HepG2 (cell line): Measurements from ENCODE around the gene C19orf18. TPM values are rescaled to one million over a fixed set of nuclear protein-coding genes. Genes with fewer than 3 reads are reported as not detected.

Source experiments
- ATAC-seq: fragments of 200-7000 bp; cut with Tn5 transposase; 3 replicates; pipeline ENCODE4 v1.9.1; 2020; ENCODE audit warnings: mild to moderate bottlenecking, moderate library complexity
- BruUV-seq: library from RNA; stranded (reverse); fragments of 400-500 nt; replicated peaks from 2 replicates; lab custom pipeline; 2021; lab: Mats Ljungman, UMichigan
- CTCF ChIA-PET: fragments of 300-600 bp; formaldehyde crosslinking; extraction: SDS; loops from one replicate; lab custom pipeline; 2021; ENCODE audit warnings: low total read pairs, inconsistent platforms, low intra/inter-chr PET ratio; lab: Yijun Ruan, JAX
- POLR2A ChIA-PET: fragments of 350-600 bp; sonication (Branson Sonifier 250); formaldehyde crosslinking; loops from one replicate; lab custom pipeline; 2020; ENCODE audit warnings: antibody characterized with exemption, inconsistent platforms; lab: Yijun Ruan, JAX
- DNase-seq: peaks from one replicate; pipeline ENCODE4 v3.0.0-alpha.2; 2015; ENCODE audit warnings: low spot score
- FAIRE-seq: peaks from 3 replicates; lab custom pipeline; 2011; peaks lifted over from hg19 to GRCh38; lab: Jason Lieb, UNC
- H2AFZ ChIP-seq: one replicate; pipeline ENCODE4 v1.6.1; 2011; ENCODE audit warnings: low read length, inconsistent platforms
- H3K27ac ChIP-seq: fragments of 300-600 bp; 3 replicates; pipeline ENCODE4 v1.8.0; 2011; ENCODE audit warnings: mixed run types, mild to moderate bottlenecking, mixed read lengths, low read length, inconsistent platforms; ENCODE audit not compliant: insufficient read depth; ENCODE audit errors: extremely low read length
- H3K27me3 ChIP-seq, 2 experiments: fragments of 200-600 bp in 1 of 2; 2 replicates in 1 of 2; 3 replicates in 1 of 2; pipeline versions ENCODE4 v1.6.0 to v1.8.0; 2011; ENCODE audit warnings: low read length in 2 of 2, mild to moderate bottlenecking in 2 of 2, moderate library complexity in 2 of 2, inconsistent platforms in 1 of 2; ENCODE audit not compliant: insufficient read depth in 2 of 2, control insufficient read depth in 1 of 2
- H3K36me3 ChIP-seq, 2 experiments: fragments of 200-600 bp in 1 of 2; replicated peaks in 1 of 2; 2 replicates in 1 of 2; 3 replicates in 1 of 2; pipeline versions ENCODE4 v1.5.1 to v1.8.0; 2011; ENCODE audit warnings: low read length in 2 of 2, inconsistent platforms in 1 of 2; ENCODE audit not compliant: insufficient read depth in 2 of 2, control insufficient read depth in 1 of 2
- H3K4me1 ChIP-seq: 2 replicates; pipeline ENCODE4 v1.5.1; 2012; ENCODE audit warnings: low read length, inconsistent platforms; ENCODE audit not compliant: insufficient read depth
- H3K4me2 ChIP-seq: 2 replicates; pipeline ENCODE4 v1.6.0; 2011; ENCODE audit warnings: low read depth, low read length, inconsistent platforms
- H3K4me3 ChIP-seq, 3 experiments: fragments of 200-600 bp in 1 of 3; sonication (generic), shearing (Covaris generic) in 1 of 3; replicated peaks in 1 of 3; 2 replicates each; pipeline ENCODE4 v1.5.1; 2011 to 2016; ENCODE audit warnings: low read length in 3 of 3, inconsistent platforms in 2 of 3, low read depth in 2 of 3, mild to moderate bottlenecking in 2 of 3, control low read depth in 1 of 3, mixed read lengths in 1 of 3; ENCODE audit not compliant: insufficient read depth in 1 of 3
- H3K79me2 ChIP-seq: one replicate; pipeline ENCODE4 v1.6.1; 2011; ENCODE audit warnings: low read length, inconsistent platforms; ENCODE audit not compliant: insufficient read depth
- H3K9ac ChIP-seq: 2 replicates; pipeline ENCODE4 v1.6.0; 2011; ENCODE audit warnings: mild to moderate bottlenecking, low read depth, low read length, inconsistent platforms; ENCODE audit not compliant: insufficient read depth
- H3K9me3 ChIP-seq: 2 replicates; pipeline ENCODE4 v1.5.1; 2012; ENCODE audit warnings: mild to moderate bottlenecking, low read length
- H4K20me1 ChIP-seq: 2 replicates; pipeline ENCODE4 v1.6.0; 2011; ENCODE audit warnings: inconsistent platforms, mild to moderate bottlenecking, low read length, moderate library complexity; ENCODE audit not compliant: insufficient read depth
- HNRNPLL ChIP-seq: fragments of 200-400 bp; formaldehyde crosslinking; IDR thresholded peaks from 2 replicates; pipeline ENCODE4 v1.6.1; 2017; ENCODE audit warnings: mild to moderate bottlenecking, low read depth, low read length; ENCODE audit not compliant: poor library complexity, severe bottlenecking
- REST ChIP-seq, 2 experiments: IDR thresholded peaks; 2 replicates each; pipeline ENCODE4 v1.6.1; 2011 to 2012; ENCODE audit warnings: low read length in 2 of 2, borderline replicate concordance in 1 of 2, low read depth in 1 of 2, mild to moderate bottlenecking in 1 of 2, moderate library complexity in 1 of 2
- RFXAP ChIP-seq: sonication (generic); formaldehyde crosslinking; IDR thresholded peaks from 2 replicates; pipeline ENCODE4 v1.4.0; 2020; ENCODE audit warnings: missing genetic modification reagents, borderline replicate concordance
- ZSCAN25 ChIP-seq: sonication (generic); formaldehyde crosslinking; IDR thresholded peaks from 2 replicates; pipeline ENCODE4 v1.8.0; 2022; ENCODE audit warnings: mild to moderate bottlenecking, missing genetic modification reagents
- WGBS: methylation state at CpG from one replicate; pipeline ENCODE4 v1.1.6; 2017; ENCODE audit warnings: low lambda C conversion rate; 5-methylcytosine and 5-hydroxymethylcytosine counted together
- in situ Hi-C: cut with HindIII; loops from 2 replicates; pipeline ENCODE4 v1.10.0; 2017; ENCODE audit warnings: low pct_unique_long_range_greater_than_20kb; ENCODE audit not compliant: extremely low pct_ligation_motif_present
- intact Hi-C: fragments of 100-400 bp; cut with micrococcal nuclease; formaldehyde crosslinking; loops from one replicate; pipeline ENCODE4 v1.10.0; 2022; ENCODE audit not compliant: unreplicated experiment
- polyA plus RNA-seq, 8 experiments: library from polyadenylated mRNA; depleted of rRNA in 3 of 8; stranded (reverse) in 7 of 8; unstranded in 1 of 8; fragments of >200 nt; fragmentation: Illumina TruSeq in 4 of 8; extraction: Trizol in 4 of 8; gene quantifications; 2 replicates each; pipeline versions ENCODE4 v1.2.1 to v1.2.3, GENCODE V29; 2011 to 2016; ENCODE audit warnings: low read depth in 4 of 8, missing spikeins in 1 of 8, mixed read lengths in 1 of 8; ENCODE audit not compliant: insufficient read depth in 1 of 8
- total RNA-seq, 5 experiments: library from RNA; depleted of rRNA; stranded (reverse); fragments of >200 nt; fragmentation: Illumina TruSeq; extraction: Trizol; gene quantifications; 2 replicates each; pipeline ENCODE4 v1.2.3, GENCODE V29; 2016; ENCODE audit warnings: low read depth in 1 of 5
- TF ChIP-seq, protein P1 (sequence below): sonication (generic); formaldehyde crosslinking; conservative IDR thresholded peaks from 2 replicates; pipeline ENCODE4 v1.4.0; 2020; ENCODE audit warnings: missing genetic modification reagents

Gene C19orf18
- total and polyA plus RNA-seq, 2 of the 13 experiments (the other 11 are each of a cell fraction or from before 2014, with no cell fraction given): 0.38 to 0.55 TPM

DNA sequence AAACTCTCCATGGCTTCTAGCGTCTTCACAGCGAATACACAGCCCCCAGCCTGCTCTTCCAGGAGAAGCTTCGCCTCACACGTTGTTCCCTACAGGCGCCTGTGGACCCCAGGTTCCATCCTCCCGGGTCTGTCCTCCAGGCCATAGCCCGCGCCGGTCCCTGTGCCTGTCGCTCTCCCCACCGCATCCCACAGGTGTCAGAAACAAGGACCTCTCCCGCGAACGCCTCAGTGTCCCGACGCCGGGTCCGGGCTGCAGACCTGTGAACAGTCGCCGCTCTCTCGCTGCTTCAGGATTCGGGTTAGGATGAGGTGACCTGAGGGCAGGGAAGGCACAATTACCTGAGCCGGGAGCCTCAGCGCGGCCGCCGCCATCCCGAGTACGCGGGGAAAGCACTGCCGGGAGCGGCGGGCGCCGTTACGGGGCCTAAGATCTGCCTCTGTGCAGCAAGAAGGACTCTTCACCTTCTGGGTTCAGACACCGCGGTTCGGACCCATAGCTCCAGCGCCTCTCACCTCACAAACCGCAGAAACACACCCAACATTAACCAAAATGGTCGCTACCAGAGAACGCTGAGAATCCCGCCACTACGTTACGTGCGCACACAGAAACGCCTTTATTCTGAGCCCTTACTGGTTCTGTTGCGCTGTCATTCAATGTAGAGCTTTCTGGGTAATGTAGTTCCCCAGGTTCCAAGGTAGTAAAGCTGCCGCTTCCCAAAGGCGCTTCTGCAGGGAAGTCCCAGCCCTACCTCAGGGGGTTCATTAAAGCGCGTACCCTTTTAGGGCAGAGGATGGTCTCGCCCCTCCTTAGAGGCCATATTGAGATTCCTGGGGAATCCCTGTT, 39.3 kb downstream of the C19orf18 start, which contains the start of gene ZNF418:
Gene ZNF418, minus strand, starts transcription at position 583 of the 846 bp plus-strand sequence. CDS start 1,580 bp downstream, outside the sequence.
- ATAC-seq (no peak), FAIRE-seq (no peak), DNase-seq (no peak)
- ChIA-PET POLR2A (no interaction called here), CTCF (no interaction called here)
- no peaks in the 10 kb centered on the region for H3K36me3 ChIP-seq
- H3K4me1 ChIP-seq: no peaks in the 10 kb centered on the region
- H3K27ac ChIP-seq: no peak within 1 kb of the TSS
- in situ Hi-C loops (no loop called here), intact Hi-C loops (no loop called here)
- H4K20me1 ChIP-seq: no peaks in the 10 kb centered on the region
- TF ChIP-seq ZSCAN25 (CRISPR knock-in tag): no peak
- peak; percentile 12 for TF ChIP-seq HNRNPLL
- H3K4me2 ChIP-seq: no peak within 1 kb of the TSS
- H3K9me3 ChIP-seq: peaks cover 50% of the 10 kb centered on the region
- H3K9ac ChIP-seq: no peak within 1 kb of the TSS
- H3K27me3 ChIP-seq: no peaks in the 10 kb centered on the region
- H3K4me3 ChIP-seq: no peak within 1 kb of the TSS
- no TSS peak for BruUV-seq
- H2AFZ ChIP-seq: no peak within 1 kb of the TSS
- 98% methylated on average over 54 of the region's 54 CpGs for WGBS
- H3K79me2 ChIP-seq: no peaks in the 10 kb centered on the region

- Histone ChIP-seq H3K9me3 (peaks cover 10% of the 10 kb centered on the region; the same call in 1 of the 2 replicates), H4K20me1 (no peaks in the 10 kb centered on the region), H3K79me2 (no peaks in the 10 kb centered on the region), H3K4me3 (no peak overlapping the region), H3K4me1 (no peaks in the 10 kb centered on the region), H2AFZ (no peak overlapping the region), H3K4me2 (no peak overlapping the region), H3K36me3 (no peaks in the 10 kb centered on the region), H3K9ac (no peak overlapping the region), H3K27ac (no peak overlapping the region), H3K27me3 (no peaks in the 10 kb centered on the region)
- CTCF ChIA-PET: no interaction called here
- DNase-seq (no peak), FAIRE-seq (no peak), ATAC-seq (no peak)
- TF ChIP-seq, protein P1, sequence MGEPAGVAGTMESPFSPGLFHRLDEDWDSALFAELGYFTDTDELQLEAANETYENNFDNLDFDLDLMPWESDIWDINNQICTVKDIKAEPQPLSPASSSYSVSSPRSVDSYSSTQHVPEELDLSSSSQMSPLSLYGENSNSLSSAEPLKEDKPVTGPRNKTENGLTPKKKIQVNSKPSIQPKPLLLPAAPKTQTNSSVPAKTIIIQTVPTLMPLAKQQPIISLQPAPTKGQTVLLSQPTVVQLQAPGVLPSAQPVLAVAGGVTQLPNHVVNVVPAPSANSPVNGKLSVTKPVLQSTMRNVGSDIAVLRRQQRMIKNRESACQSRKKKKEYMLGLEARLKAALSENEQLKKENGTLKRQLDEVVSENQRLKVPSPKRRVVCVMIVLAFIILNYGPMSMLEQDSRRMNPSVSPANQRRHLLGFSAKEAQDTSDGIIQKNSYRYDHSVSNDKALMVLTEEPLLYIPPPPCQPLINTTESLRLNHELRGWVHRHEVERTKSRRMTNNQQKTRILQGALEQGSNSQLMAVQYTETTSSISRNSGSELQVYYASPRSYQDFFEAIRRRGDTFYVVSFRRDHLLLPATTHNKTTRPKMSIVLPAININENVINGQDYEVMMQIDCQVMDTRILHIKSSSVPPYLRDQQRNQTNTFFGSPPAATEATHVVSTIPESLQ (CRISPR knock-in tag): no peak
- TF ChIP-seq REST (IDR thresholded peaks at IDR 0.05; ENCODE audit: borderline replicate concordance in 1 of 2, low read depth in 1 of 2, low read length in 2 of 2) (peak in 1 of 2 experiments; percentile 83; a peak in 3 of 4 replicates), RFXAP (CRISPR knock-in tag) (no peak)
- intact Hi-C loops: no loop called here
- POLR2A ChIA-PET: no interaction called here
- 53% methylated on average over 4 of the region's 4 CpGs for WGBS
- BruUV-seq: no TSS peak
- in situ Hi-C loops: no loop called here
Observed at GRCh38 chr19:57927587-57927986, 46.7 kb downstream of the C19orf18 start.
